GM21367 (cell line): ENCODE data around the gene ZNF497.

Source experiments
- ATAC-seq: cut with Tn5 transposase; IDR thresholded peaks from one replicate; pipeline ENCODE4 v1.9.1; 2021; ENCODE audit not compliant: unreplicated experiment

Gene ZNF497

GRCh38 chr19:58367698-58368454 is 5.3 kb upstream of the ZNF497 start:
- ATAC-seq = no peak

GRCh38 chr19:58366585-58367430 is 4.3 kb upstream of the ZNF497 start:
- no peak for ATAC-seq

GRCh38 chr19:58364146-58364545 is 1.6 kb upstream of the ZNF497 start:
- ATAC-seq = no peak

GRCh38 chr19:58361900-58362271 is 665 bp downstream of the ZNF497 start:
- ATAC-seq = no peak

- no peak for ATAC-seq
Observed at GRCh38 chr19:58357481-58358145, 4.9 kb downstream of the ZNF497 start.

- no peak for ATAC-seq
Observed at GRCh38 chr19:58356766-58357480, 5.6 kb downstream of the ZNF497 start.

- ATAC-seq = no peak
Observed at GRCh38 chr19:58355908-58356765, 6.4 kb downstream of the ZNF497 start.

- no peak for ATAC-seq
Observed at GRCh38 chr19:58355215-58355796, 7.2 kb downstream of the ZNF497 start.

GRCh38 chr19:58354478-58355030 is 8.0 kb downstream of the ZNF497 start:
- ATAC-seq = no peak

- no peak for ATAC-seq
Observed at GRCh38 chr19:58353717-58354477, 8.7 kb downstream of the ZNF497 start.

GRCh38 chr19:58352760-58353671 is 9.5 kb downstream of the ZNF497 start, which contains the start of gene A1BG:
Gene A1BG (minus strand): TSS chr19:58353492. CDS start chr19:58353437, 55 bp downstream.
- ATAC-seq = no peak

GRCh38 chr19:58351990-58352755 is 10.4 kb downstream of the ZNF497 start:
- ATAC-seq = no peak

- ATAC-seq = no peak
Observed at GRCh38 chr19:58351558-58351878, 11.0 kb downstream of the ZNF497 start.

- no peak for ATAC-seq
Observed at GRCh38 chr19:58350871-58351557, 11.5 kb downstream of the ZNF497 start.

- ATAC-seq = no peak
Observed at GRCh38 chr19:58350001-58350861, 12.3 kb downstream of the ZNF497 start.
